UCSD-AML1 (cell line): ENCODE results near the gene CBFA2T2.
A peak's percentile ranks its signal among the peaks of the same experiment; 100 is the strongest.

Experiments
- DNase-seq: peaks from one replicate; lab custom pipeline; 2025; ENCODE audit not compliant: unreplicated experiment; lab: John Stamatoyannopoulos, UW

Gene CBFA2T2

GRCh38 chr20:33650111-33650752 is 160.3 kb downstream of the CBFA2T2 start:
- DNase-seq, result no peak

- DNase-seq, result no peak
These were observed 161.1 kb downstream of the CBFA2T2 start for GRCh38 chr20:33650753-33651561.

GRCh38 chr20:33651562-33652048 is 161.7 kb downstream of the CBFA2T2 start:
- DNase-seq, result no peak

- peak; percentile 41 for DNase-seq
These were observed 163.5 kb downstream of the CBFA2T2 start for GRCh38 chr20:33653218-33653899.

- DNase-seq, result no peak
These were observed 164.2 kb downstream of the CBFA2T2 start for GRCh38 chr20:33653900-33654596.

- DNase-seq, result no peak
These were observed 164.8 kb downstream of the CBFA2T2 start for GRCh38 chr20:33654680-33655161.

GRCh38 chr20:33655164-33655563 is 165.3 kb downstream of the CBFA2T2 start:
- no peak for DNase-seq

GRCh38 chr20:33656010-33656782 is 166.3 kb downstream of the CBFA2T2 start:
- no peak for DNase-seq

- no peak for DNase-seq
These were observed 167.1 kb downstream of the CBFA2T2 start for GRCh38 chr20:33656783-33657703.

GRCh38 chr20:33657704-33658095 is 167.8 kb downstream of the CBFA2T2 start:
- DNase-seq, result no peak

GRCh38 chr20:33658510-33658909 is 168.6 kb downstream of the CBFA2T2 start:
- DNase-seq, result no peak

- DNase-seq, result no peak
These were observed 169.0 kb downstream of the CBFA2T2 start for GRCh38 chr20:33658929-33659328.

GRCh38 chr20:33659341-33660034 is 169.6 kb downstream of the CBFA2T2 start:
- no peak for DNase-seq

- no peak for DNase-seq
These were observed 170.3 kb downstream of the CBFA2T2 start for GRCh38 chr20:33660035-33660684.

GRCh38 chr20:33660685-33661058 is 170.8 kb downstream of the CBFA2T2 start:
- DNase-seq, result no peak

GRCh38 chr20:33662172-33662571 is 172.3 kb downstream of the CBFA2T2 start, which contains the start of gene C20orf144:
TSS of gene C20orf144 (plus strand) at chr20:33662327. CDS start at chr20:33662346, 19 bp downstream.
- DNase-seq, result no peak

- DNase-seq, result peak; percentile 82
These were observed 173.5 kb downstream of the CBFA2T2 start for GRCh38 chr20:33663161-33664084.
